PC-9 (cell line): ENCODE measurements around the gene VANGL2. TPM values are rescaled to one million over a fixed set of nuclear protein-coding genes. Genes with fewer than 3 reads are reported as not detected.
A peak's percentile ranks its signal among the peaks of the same experiment; 100 is the strongest.

Experiments
- BruUV-seq: library from RNA; stranded (reverse); fragments of 400-500 nt; replicated peaks from 2 replicates; lab custom pipeline; 2021; lab: Mats Ljungman, UMichigan
- CTCF ChIA-PET: fragments of 300-600 bp; sonication (Branson Sonifier 250); formaldehyde crosslinking; loops from one replicate; lab custom pipeline; 2022; ENCODE audit warnings: antibody characterized with exemption; lab: Charles Lee
- POLR2A ChIA-PET: fragments of 300-600 bp; sonication (Branson Sonifier 250); formaldehyde crosslinking; loops from one replicate; lab custom pipeline; 2022; ENCODE audit warnings: antibody characterized with exemption; ENCODE audit not compliant: unreplicated experiment; lab: Charles Lee
- DNase-seq, 2 experiments: peaks; one replicate each; pipeline versions ENCODE4 v3.0.0 to v3.0.0-alpha.2; 2015 to 2022; ENCODE audit warnings: mixed read lengths in 1 of 2
- H2AFZ ChIP-seq: fragments of 200-600 bp; sonication (generic); 2 replicates; pipeline ENCODE4 v1.8.1; 2017; ENCODE audit warnings: antibody characterized with exemption
- H3F3A ChIP-seq: fragments of 200-600 bp; sonication (generic); 2 replicates; pipeline ENCODE4 v1.8.1; 2017; ENCODE audit warnings: antibody characterized with exemption, mild to moderate bottlenecking, low read depth; ENCODE audit not compliant: insufficient read depth
- H3K27ac ChIP-seq: fragments of 200-600 bp; sonication (generic); 2 replicates; pipeline ENCODE4 v1.6.1; 2016; ENCODE audit warnings: mixed run types
- H3K27me3 ChIP-seq: fragments of 200-600 bp; sonication (generic); 2 replicates; pipeline ENCODE4 v1.6.1; 2016; ENCODE audit warnings: low read depth, mixed run types; ENCODE audit not compliant: insufficient read depth
- H3K36me3 ChIP-seq: fragments of 200-600 bp; sonication (generic); 2 replicates; pipeline ENCODE4 v1.6.1; 2016; ENCODE audit warnings: low read depth, mixed run types
- H3K4me1 ChIP-seq: fragments of 200-600 bp; sonication (generic); replicated peaks from 2 replicates; pipeline ENCODE4 v1.6.1; 2016; ENCODE audit warnings: mixed run types; ENCODE audit not compliant: insufficient read depth
- H3K4me2 ChIP-seq: fragments of 200-600 bp; sonication (generic); 2 replicates; pipeline ENCODE4 v1.6.1; 2017; ENCODE audit warnings: mixed run types
- H3K4me3 ChIP-seq: fragments of 200-600 bp; sonication (generic); 2 replicates; pipeline ENCODE4 v1.6.1; 2016; ENCODE audit warnings: mixed run types
- H3K79me2 ChIP-seq: fragments of 200-600 bp; sonication (generic); 2 replicates; pipeline ENCODE4 v1.6.1; 2017; ENCODE audit warnings: low read depth, mixed run types
- H3K9me2 ChIP-seq: fragments of 200-600 bp; sonication (generic); 2 replicates; pipeline ENCODE4 v1.8.1; 2017; ENCODE audit warnings: mild to moderate bottlenecking; ENCODE audit not compliant: insufficient read depth
- H3K9me3 ChIP-seq: fragments of 200-600 bp; sonication (generic); 2 replicates; pipeline ENCODE4 v1.8.1; 2016; ENCODE audit warnings: low read depth; ENCODE audit not compliant: insufficient read depth
- H4K20me1 ChIP-seq: fragments of 200-600 bp; sonication (generic); 2 replicates; pipeline ENCODE4 v1.8.1; 2017; ENCODE audit not compliant: insufficient read depth
- EZH2 ChIP-seq: fragments of 200-600 bp; sonication (generic); IDR thresholded peaks from 2 replicates; pipeline ENCODE4 v1.8.0; 2017; ENCODE audit warnings: antibody characterized with exemption, low read depth
- intact Hi-C: fragments of 100-400 bp; cut with micrococcal nuclease; formaldehyde crosslinking; loops from one replicate; pipeline ENCODE4 v1.10.0; 2022; ENCODE audit not compliant: unreplicated experiment
- total RNA-seq: library from RNA; stranded (reverse); gene quantifications from 2 replicates; pipeline ENCODE4 v1.2.3, GENCODE V29; 2021
- TF ChIP-seq, protein P1 (sequence below): fragments of 200-600 bp; sonication (generic); conservative IDR thresholded peaks from 2 replicates; pipeline ENCODE4 v1.6.1; 2017; ENCODE audit warnings: mixed run types, antibody characterized with exemption, mild to moderate bottlenecking, moderate library complexity

The VANGL2 gene
- total RNA-seq, 1 experiment from 2014 or later = 12.4 TPM

DNA sequence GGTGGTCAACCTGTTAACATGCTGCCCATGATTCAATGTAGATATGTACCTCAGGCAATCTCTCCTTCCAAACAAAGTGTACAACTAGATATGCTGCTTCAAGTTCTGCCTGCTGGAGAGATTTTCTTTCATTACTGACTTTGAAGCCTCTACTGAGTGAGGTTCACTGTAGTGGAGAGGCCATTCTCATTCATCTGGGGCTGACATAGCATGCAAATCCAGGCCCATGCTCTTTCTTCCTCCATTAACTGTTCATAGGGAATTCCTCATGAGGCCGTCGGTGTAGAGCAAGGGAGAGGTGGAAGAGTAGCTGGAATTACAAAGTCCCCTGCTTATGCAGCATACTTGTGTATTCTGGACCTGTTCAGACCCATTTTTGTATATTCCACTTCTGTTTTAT, 38.6 kb downstream of the VANGL2 start:
- H2AFZ ChIP-seq = no peak overlapping the region
- no peaks in the 10 kb centered on the region for H3K36me3 ChIP-seq
- no peaks in the 10 kb centered on the region for H3K4me1 ChIP-seq
- no peak overlapping the region for H3K4me3 ChIP-seq
- no peaks in the 10 kb centered on the region for H3K9me3 ChIP-seq
- CTCF ChIA-PET = no interaction called here
- H3K9me2 ChIP-seq = no peaks in the 10 kb centered on the region
- intact Hi-C loops = no loop called here
- POLR2A ChIA-PET = no interaction called here
- no peaks in the 10 kb centered on the region for H4K20me1 ChIP-seq
- no TSS peak for BruUV-seq
- no peaks in the 10 kb centered on the region for H3K79me2 ChIP-seq
- no peak for TF ChIP-seq EZH2
- H3K4me2 ChIP-seq = no peak overlapping the region
- DNase-seq = no peak
- no peaks in the 10 kb centered on the region for H3F3A ChIP-seq
- peaks cover 19% of the 10 kb centered on the region for H3K27me3 ChIP-seq
- no peak overlapping the region for H3K27ac ChIP-seq

DNA sequence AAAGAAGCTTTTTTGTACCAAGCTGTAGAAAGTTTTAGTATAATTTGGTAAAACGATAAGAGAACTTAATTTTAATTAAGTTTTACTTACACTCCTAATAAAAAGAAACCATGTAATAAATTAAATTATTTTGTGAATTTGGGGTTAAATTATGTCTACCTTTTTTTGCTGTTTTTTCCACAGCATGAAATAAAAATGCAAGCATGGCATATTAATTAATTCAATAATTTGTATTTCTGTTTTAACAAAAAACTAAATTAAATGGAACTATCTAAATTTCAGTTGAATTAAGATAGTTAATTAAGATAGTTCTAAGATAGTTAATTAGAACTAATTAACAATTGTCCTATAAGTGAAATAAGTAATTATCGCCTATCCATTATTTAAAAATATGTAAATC, 39.4 kb downstream of the VANGL2 start:
- intact Hi-C loops = no loop called here
- Histone ChIP-seq H4K20me1 (no peaks in the 10 kb centered on the region), H3K9me2 (no peaks in the 10 kb centered on the region), H3K4me2 (no peak overlapping the region), H3F3A (no peaks in the 10 kb centered on the region), H3K36me3 (no peaks in the 10 kb centered on the region), H3K27ac (no peak overlapping the region), H2AFZ (no peak overlapping the region), H3K9me3 (no peaks in the 10 kb centered on the region), H3K79me2 (no peaks in the 10 kb centered on the region), H3K27me3 (peaks cover 11% of the 10 kb centered on the region), H3K4me3 (no peak overlapping the region), H3K4me1 (no peaks in the 10 kb centered on the region)
- no peak for DNase-seq
- no TSS peak for BruUV-seq
- ChIA-PET POLR2A (no interaction called here), CTCF (no interaction called here)
- TF ChIP-seq EZH2 = no peak
- TF ChIP-seq, protein P1, sequence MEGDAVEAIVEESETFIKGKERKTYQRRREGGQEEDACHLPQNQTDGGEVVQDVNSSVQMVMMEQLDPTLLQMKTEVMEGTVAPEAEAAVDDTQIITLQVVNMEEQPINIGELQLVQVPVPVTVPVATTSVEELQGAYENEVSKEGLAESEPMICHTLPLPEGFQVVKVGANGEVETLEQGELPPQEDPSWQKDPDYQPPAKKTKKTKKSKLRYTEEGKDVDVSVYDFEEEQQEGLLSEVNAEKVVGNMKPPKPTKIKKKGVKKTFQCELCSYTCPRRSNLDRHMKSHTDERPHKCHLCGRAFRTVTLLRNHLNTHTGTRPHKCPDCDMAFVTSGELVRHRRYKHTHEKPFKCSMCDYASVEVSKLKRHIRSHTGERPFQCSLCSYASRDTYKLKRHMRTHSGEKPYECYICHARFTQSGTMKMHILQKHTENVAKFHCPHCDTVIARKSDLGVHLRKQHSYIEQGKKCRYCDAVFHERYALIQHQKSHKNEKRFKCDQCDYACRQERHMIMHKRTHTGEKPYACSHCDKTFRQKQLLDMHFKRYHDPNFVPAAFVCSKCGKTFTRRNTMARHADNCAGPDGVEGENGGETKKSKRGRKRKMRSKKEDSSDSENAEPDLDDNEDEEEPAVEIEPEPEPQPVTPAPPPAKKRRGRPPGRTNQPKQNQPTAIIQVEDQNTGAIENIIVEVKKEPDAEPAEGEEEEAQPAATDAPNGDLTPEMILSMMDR = no peak

DNA sequence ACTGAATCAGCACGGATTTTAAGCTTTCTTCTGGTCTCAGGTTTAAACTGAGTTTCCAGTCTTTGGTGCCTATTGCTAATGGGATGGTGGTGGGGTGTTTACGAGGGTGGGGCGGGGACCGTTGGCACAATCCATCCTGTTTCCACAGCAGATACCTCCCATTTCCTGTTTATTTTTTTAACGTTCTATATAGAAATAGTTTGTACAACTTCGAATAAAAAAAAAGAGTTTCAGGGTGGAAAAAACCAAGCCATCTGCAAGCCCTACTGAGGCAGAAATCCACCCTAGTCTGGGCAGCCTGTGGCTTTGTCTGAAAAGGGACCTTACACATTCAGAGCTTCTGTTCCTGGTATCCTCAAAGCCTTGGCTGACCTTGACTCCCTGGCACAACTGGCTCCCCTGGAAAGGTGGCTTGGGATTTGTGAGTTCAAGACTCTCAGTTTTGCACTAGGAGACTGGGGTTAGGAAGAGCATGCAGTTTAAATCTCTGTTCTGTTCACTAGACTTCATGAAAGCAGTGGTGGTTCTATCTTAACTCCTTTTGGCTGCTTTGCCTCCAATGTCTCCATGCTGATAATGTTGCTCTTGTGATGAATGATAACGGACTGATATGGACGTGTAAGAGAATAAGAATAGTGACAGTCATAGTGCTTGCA, 46.7 kb downstream of the VANGL2 start:
- Histone ChIP-seq H4K20me1 (no peaks in the 10 kb centered on the region), H3K9me3 (no peaks in the 10 kb centered on the region), H3F3A (no peaks in the 10 kb centered on the region), H3K9me2 (no peaks in the 10 kb centered on the region), H3K27ac (no peak overlapping the region), H3K27me3 (peaks cover 28% of the 10 kb centered on the region), H2AFZ (peak overlapping the region; percentile 50; the same call in 1 of the 2 replicates), H3K4me2 (no peak overlapping the region), H3K4me3 (no peak overlapping the region), H3K36me3 (no peaks in the 10 kb centered on the region), H3K79me2 (no peaks in the 10 kb centered on the region), H3K4me1 (no peaks in the 10 kb centered on the region)
- intact Hi-C loops = no loop called here
- BruUV-seq = no TSS peak
- CTCF ChIA-PET = no interaction called here
- POLR2A ChIA-PET = no interaction called here
- DNase-seq = no peak
- TF ChIP-seq EZH2 = no peak
- TF ChIP-seq, protein P1 = no peak

DNA sequence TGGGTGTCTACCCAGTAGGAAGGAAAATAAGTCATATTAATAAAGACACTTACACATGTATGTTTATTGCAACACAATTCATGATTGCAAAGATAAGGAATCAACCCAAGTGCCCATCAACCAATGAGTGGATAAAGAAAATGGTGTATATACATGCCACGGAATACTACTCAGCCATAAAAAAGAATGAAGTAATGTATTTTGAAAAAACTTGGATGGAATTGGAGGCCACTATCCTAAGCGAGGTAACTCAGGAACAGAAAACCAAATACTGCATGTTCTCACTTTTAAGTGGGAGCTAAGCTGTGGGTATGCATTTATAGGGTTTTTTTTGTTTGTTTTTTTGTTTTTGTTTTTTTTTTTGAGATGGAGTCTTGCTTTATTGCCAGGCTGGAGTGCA, 49.1 kb downstream of the VANGL2 start:
- no peak for DNase-seq
- Histone ChIP-seq H3K9me2 (no peaks in the 10 kb centered on the region), H3K4me3 (no peak overlapping the region), H3K4me2 (no peak overlapping the region), H3K4me1 (no peaks in the 10 kb centered on the region), H3F3A (no peaks in the 10 kb centered on the region), H2AFZ (no peak overlapping the region), H3K27ac (no peak overlapping the region), H3K36me3 (no peaks in the 10 kb centered on the region), H3K79me2 (no peaks in the 10 kb centered on the region), H4K20me1 (no peaks in the 10 kb centered on the region), H3K9me3 (no peaks in the 10 kb centered on the region), H3K27me3 (peaks cover 48% of the 10 kb centered on the region)
- POLR2A ChIA-PET = no interaction called here
- TF ChIP-seq, protein P1 = no peak
- TF ChIP-seq EZH2 = no peak
- CTCF ChIA-PET = no interaction called here
- BruUV-seq = no TSS peak
- intact Hi-C loops = no loop called here
